ENCODE measurements around the gene MT1X.

The MT1X gene

DNA sequence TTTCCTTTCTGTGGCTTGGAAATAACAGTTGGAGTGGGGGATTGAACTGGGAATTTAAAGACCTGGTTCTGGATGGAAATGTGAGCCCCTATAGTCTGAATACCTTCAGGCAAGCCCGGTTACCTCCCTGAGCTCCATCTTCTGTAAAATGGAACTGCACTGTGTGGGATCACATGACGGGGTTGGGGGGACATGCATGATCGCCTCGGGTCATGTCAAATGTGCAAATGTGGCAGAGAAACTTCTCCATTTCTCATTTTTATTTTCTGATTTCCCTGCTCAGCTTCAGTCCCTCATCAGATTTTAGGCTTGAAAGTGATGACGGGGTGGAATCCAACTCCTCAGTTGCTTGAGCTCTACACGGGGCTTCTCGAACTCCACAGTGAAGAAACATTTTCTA is 29.1 kb upstream of the MT1X start:
- TF ChIP-seq, protein P1, sequence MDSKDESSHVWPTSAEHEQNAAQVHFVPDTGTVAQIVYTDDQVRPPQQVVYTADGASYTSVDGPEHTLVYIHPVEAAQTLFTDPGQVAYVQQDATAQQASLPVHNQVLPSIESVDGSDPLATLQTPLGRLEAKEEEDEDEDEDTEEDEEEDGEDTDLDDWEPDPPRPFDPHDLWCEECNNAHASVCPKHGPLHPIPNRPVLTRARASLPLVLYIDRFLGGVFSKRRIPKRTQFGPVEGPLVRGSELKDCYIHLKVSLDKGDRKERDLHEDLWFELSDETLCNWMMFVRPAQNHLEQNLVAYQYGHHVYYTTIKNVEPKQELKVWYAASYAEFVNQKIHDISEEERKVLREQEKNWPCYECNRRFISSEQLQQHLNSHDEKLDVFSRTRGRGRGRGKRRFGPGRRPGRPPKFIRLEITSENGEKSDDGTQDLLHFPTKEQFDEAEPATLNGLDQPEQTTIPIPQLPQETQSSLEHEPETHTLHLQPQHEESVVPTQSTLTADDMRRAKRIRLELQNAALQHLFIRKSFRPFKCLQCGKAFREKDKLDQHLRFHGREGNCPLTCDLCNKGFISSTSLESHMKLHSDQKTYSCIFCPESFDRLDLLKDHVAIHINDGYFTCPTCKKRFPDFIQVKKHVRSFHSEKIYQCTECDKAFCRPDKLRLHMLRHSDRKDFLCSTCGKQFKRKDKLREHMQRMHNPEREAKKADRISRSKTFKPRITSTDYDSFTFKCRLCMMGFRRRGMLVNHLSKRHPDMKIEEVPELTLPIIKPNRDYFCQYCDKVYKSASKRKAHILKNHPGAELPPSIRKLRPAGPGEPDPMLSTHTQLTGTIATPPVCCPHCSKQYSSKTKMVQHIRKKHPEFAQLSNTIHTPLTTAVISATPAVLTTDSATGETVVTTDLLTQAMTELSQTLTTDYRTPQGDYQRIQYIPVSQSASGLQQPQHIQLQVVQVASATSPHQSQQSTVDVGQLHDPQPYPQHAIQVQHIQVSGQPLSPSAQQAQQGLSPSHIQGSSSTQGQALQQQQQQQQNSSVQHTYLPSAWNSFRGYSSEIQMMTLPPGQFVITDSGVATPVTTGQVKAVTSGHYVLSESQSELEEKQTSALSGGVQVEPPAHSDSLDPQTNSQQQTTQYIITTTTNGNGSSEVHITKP (tag by site-specific recombination; IDR thresholded peaks at IDR 0.05), result no peak
- no peak for TF ChIP-seq ZNF121 (tag by site-specific recombination; IDR thresholded peaks at IDR 0.05)
- ChIA-PET POLR2A (no interaction called here), CTCF (interaction anchor here (0.6 kb wide), 1 partner anchor 25 kb away, joined by 5 read pairs; no protein-coding TSS in a partner anchor)
- Histone ChIP-seq H3K27ac (ENCODE audit: extremely low read depth, low read depth, low read length) (no peak overlapping the region), H3K9me3 (ENCODE audit: control insufficient read depth, insufficient read depth, low read depth, low read length) (no peaks in the 10 kb centered on the region), H3K4me3 (ENCODE audit: low read depth, low read length) (no peak overlapping the region), H3K36me3 (ENCODE audit: control insufficient read depth in 2 of 2, insufficient read depth in 1 of 2, low read length in 2 of 2) (no peaks in the 10 kb centered on the region), H3K4me1 (ENCODE audit: control insufficient read depth, insufficient read depth, low read length) (no peaks in the 10 kb centered on the region; the same call in 1 of the 2 replicates)

DNA sequence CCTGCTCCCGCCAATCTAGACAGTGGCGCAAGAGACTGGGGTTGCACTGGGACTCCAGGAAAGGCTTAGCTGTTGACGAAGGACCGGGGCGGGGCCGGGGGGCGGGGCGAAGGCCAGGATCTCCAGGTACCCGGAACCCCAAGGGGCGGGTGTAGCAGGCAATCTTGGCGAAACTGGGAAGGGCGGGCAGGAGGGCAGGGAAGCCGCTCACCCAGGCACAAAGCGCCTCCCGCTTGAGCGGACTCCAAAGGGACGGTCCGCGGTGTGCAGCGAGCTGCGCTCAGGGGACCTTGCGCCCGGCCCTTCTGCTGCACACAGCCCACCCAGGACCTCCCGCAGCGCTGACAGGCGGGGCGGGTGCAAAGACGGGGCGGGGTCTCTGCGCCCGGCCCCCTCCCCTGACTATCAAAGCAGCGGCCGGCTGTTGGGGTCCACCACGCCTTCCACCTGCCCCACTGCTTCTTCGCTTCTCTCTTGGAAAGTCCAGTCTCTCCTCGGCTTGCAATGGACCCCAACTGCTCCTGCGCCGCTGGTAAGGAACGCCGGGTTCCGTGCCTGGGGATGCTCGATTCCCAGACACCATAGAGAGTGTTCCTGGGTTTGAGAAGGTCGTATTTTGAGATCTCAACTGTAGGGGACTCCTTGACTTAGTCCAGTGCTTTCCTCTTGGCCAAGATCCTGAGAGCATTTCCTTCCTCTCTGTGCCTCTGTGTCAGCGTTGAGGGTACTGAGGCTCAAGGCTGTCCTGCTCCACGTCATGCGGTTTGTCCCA is 24.5 kb upstream of the MT1X start, which contains the start of gene MT1F:
TSS of gene MT1F (plus strand) at position 405 of the 772 bp plus-strand sequence. CDS start at position 505, 100 bp downstream.
- Histone ChIP-seq H3K27ac (ENCODE audit: extremely low read depth, low read depth, low read length) (peak within 1 kb of the TSS; percentile 46; the same call in 1 of the 2 replicates), H3K36me3 (ENCODE audit: control insufficient read depth in 2 of 2, insufficient read depth in 1 of 2, low read length in 2 of 2) (no peaks in the 10 kb centered on the region), H3K4me3 (ENCODE audit: low read depth, low read length) (peak within 1 kb of the TSS; percentile 43), H3K4me1 (ENCODE audit: control insufficient read depth, insufficient read depth, low read length) (no peaks in the 10 kb centered on the region; the same call in 1 of the 2 replicates), H3K9me3 (ENCODE audit: control insufficient read depth, insufficient read depth, low read depth, low read length) (no peaks in the 10 kb centered on the region)
- ChIA-PET POLR2A (interaction anchor here (0.6 to 1.2 kb wide), 5 partner anchors 11 to 107 kb away, joined by 3 to 7 read pairs (median 5); partner anchors contain the start of genes MT1X and MT2A), CTCF (no interaction called here)
- no peak for TF ChIP-seq ZNF24 (tag by site-specific recombination; IDR thresholded peaks at IDR 0.05)
- TF ChIP-seq, protein P2, sequence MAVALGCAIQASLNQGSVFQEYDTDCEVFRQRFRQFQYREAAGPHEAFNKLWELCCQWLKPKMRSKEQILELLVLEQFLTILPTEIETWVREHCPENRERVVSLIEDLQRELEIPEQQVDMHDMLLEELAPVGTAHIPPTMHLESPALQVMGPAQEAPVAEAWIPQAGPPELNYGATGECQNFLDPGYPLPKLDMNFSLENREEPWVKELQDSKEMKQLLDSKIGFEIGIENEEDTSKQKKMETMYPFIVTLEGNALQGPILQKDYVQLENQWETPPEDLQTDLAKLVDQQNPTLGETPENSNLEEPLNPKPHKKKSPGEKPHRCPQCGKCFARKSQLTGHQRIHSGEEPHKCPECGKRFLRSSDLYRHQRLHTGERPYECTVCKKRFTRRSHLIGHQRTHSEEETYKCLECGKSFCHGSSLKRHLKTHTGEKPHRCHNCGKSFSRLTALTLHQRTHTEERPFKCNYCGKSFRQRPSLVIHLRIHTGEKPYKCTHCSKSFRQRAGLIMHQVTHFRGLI (tag by site-specific recombination; IDR thresholded peaks at IDR 0.05), result no peak
- TF ChIP-seq ZNF600 (tag by site-specific recombination; IDR thresholded peaks at IDR 0.05), result peak; percentile 77
- no peak for TF ChIP-seq PRDM6 (tag by site-specific recombination; IDR thresholded peaks at IDR 0.05)
- TF ChIP-seq ZNF521 (tag by site-specific recombination; IDR thresholded peaks at IDR 0.05), result no peak
- peak; percentile 85 for TF ChIP-seq GLIS2 (tag by site-specific recombination; IDR thresholded peaks at IDR 0.05)
- no peak for TF ChIP-seq ZBTB44 (tag by site-specific recombination; IDR thresholded peaks at IDR 0.05)
- no peak for TF ChIP-seq ZNF658 (tag by site-specific recombination; IDR thresholded peaks at IDR 0.05)
- no peak for TF ChIP-seq BCL11B (tag by site-specific recombination; IDR thresholded peaks at IDR 0.05; ENCODE audit: low read depth)
- 0 out of 2 replicates have a peak, but pooled peaks have one; percentile 22 for TF ChIP-seq KLF17 (tag by site-specific recombination; IDR thresholded peaks at IDR 0.05)
- no peak for TF ChIP-seq ZNF558 (tag by site-specific recombination; IDR thresholded peaks at IDR 0.05)
- TF ChIP-seq, protein P3, sequence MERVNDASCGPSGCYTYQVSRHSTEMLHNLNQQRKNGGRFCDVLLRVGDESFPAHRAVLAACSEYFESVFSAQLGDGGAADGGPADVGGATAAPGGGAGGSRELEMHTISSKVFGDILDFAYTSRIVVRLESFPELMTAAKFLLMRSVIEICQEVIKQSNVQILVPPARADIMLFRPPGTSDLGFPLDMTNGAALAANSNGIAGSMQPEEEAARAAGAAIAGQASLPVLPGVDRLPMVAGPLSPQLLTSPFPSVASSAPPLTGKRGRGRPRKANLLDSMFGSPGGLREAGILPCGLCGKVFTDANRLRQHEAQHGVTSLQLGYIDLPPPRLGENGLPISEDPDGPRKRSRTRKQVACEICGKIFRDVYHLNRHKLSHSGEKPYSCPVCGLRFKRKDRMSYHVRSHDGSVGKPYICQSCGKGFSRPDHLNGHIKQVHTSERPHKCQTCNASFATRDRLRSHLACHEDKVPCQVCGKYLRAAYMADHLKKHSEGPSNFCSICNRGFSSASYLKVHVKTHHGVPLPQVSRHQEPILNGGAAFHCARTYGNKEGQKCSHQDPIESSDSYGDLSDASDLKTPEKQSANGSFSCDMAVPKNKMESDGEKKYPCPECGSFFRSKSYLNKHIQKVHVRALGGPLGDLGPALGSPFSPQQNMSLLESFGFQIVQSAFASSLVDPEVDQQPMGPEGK (tag by site-specific recombination; IDR thresholded peaks at IDR 0.05), result peak; percentile 47; the same call in 1 of the 2 replicates
- peak; percentile 78 for TF ChIP-seq ZNF335 (tag by site-specific recombination; conservative IDR thresholded peaks at IDR 0.05)
- TF ChIP-seq ZNF174 (tag by site-specific recombination; IDR thresholded peaks at IDR 0.05), result no peak
- no peak for TF ChIP-seq ZNF223 (tag by site-specific recombination; IDR thresholded peaks at IDR 0.05)
- TF ChIP-seq GLI4 (tag by site-specific recombination; IDR thresholded peaks at IDR 0.05), result no peak
- TF ChIP-seq PRDM1 (tag by site-specific recombination; IDR thresholded peaks at IDR 0.05), result no peak
- TF ChIP-seq ZNF623 (tag by site-specific recombination; IDR thresholded peaks at IDR 0.05), result no peak
- TF ChIP-seq KLF1 (tag by site-specific recombination; IDR thresholded peaks at IDR 0.05), result peak; percentile 69
- no peak for TF ChIP-seq ZNF585B (tag by site-specific recombination; IDR thresholded peaks at IDR 0.05)
